GM19035 (cell line): ENCODE results near the gene SCFD2.

Experiments
- ATAC-seq: cut with Tn5 transposase; IDR thresholded peaks from one replicate; pipeline ENCODE4 v1.9.1; 2021; ENCODE audit not compliant: unreplicated experiment

The SCFD2 gene

GRCh38 chr4:52894443-52894842 is 471.4 kb downstream of the SCFD2 start:
- ATAC-seq = no peak

DNA sequence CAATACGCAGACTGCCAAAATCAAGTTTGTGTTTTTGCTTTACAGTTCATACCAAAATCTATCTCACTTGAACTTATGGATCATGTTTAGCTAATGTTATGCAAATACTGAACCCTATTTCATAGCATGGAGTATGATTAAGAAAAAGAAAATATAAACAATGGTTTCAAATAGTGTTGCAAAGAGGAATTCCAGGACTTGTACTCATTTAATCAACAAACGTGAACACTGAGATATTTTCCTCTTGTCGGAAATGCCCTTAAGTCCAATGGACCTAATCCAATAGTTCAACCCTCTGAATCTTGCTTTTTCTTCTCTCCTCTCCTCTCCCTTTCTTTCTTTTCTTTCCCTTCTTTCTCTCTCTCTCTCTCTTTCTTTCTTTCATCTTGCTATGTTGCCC is 473.0 kb downstream of the SCFD2 start:
- ATAC-seq = no peak

DNA sequence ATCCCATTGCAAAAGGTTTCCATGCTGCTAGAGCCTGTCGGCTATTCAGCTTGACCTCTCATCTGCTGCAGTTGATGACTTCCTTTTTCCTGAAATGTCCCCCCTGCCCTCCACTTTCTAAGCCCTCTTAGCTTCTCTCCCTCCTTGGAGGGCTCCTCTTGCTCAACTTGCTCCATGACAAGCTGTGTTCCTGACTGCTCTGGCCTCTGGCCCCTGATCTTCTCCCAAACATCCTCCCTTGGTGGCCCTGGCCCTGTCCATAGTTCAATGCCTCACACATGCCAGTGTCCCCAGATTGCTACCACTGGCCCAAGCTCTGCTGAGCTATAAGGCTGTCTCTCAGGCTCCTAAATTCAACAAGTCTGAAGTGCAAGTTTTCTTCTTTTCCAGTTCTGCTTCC is 474.1 kb downstream of the SCFD2 start:
- no peak for ATAC-seq

DNA sequence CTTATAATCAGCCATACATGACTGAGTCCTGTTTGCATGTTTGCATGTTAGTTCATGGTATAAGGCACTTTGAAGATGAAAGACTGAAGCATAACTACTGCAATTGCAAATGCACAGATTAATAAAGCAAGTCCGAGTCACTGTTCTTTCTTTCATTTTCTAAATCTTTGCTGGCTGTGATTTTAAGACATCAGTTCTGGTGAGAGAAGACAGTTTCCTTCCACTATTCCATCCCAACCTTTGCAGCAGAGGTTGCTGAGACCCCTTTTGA is 475.4 kb downstream of the SCFD2 start:
- no peak for ATAC-seq

GRCh38 chr4:52889778-52890520 is 475.9 kb downstream of the SCFD2 start:
- ATAC-seq = no peak

DNA sequence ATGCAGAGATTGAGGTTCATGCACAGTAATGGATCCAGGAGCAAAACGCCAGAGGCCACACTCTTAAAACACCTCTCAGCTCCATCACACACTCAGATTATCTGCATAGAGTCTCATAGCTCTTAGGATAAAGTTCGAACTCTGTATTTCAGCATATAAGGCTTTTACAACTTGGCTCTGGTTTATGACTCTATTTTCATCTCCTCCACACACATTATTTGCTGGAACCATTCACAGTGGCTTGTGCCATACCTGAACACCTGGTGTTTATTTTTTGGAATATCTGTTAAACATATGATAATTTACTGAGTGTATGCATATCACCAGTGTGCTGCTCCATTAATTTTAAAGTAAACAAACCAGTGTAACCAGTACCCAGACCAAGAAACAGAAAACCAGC is 476.5 kb downstream of the SCFD2 start:
- no peak for ATAC-seq

GRCh38 chr4:52884994-52885393 is 480.9 kb downstream of the SCFD2 start:
- no peak for ATAC-seq

DNA sequence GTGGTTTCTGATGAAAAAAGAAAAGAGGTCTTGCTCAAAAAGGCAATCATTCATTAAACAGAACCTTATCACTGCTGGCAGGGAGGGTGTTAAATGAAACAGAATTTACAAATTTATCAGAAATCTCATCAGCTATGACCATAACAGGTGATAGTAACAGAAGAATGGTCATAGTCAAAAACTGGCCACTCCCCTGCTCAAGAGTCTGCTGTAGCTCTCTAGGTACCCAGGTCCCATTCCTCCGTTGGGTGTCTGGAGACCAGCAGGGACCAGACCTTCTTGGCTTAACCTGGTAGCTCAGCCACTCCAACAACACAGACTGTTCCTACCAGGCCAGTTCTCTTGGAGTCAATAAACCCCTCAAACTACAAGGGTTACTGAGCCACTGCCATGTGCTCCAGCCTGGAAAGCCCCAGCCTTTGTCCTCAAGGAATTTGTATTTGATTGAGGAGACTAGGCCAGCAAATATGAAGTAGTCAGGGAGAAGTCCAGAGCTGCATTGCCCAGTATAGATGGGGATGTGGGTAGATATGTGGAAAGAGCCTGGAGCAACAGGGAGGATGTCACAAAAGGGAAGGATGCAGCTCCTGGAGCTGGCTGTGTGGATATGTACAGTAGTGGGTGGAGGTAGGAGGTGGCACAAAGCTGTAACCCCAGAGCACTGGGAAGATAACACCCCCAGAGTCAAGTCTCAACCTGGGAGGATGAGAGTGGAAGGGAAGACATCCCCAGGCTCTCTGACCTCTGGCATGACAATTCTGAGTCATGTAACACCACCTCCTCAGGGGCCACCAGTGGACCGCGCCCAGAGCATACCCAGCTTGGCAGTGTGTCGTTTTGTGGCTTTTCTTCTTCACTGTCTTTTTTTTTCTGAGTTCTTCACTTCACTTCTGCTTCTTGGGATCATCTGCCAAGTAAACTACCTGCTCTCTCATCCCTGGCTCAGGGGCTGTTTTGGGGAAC is 481.9 kb downstream of the SCFD2 start:
- no peak for ATAC-seq

DNA sequence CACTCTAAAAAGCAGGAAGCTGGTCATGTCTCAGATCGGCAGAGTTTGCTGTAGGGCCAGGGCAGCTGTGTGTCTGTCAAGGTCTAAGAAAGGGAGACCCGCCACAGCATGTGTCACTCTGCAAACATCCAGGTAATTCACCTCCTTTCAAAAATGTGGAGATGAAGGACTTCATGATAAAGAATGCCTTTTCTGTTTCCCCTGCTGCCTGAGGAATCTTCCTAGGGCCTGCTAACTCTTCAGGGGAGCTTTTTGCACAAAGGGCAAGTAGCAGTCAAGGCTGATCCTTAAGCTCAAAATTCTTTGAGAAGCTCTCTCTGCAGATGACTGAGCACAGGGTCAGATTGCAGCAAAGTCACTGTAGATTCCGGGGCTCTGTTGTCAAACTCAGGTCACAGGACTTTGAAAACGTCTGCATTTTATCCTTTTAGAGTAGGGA is 482.7 kb downstream of the SCFD2 start:
- no peak for ATAC-seq

DNA sequence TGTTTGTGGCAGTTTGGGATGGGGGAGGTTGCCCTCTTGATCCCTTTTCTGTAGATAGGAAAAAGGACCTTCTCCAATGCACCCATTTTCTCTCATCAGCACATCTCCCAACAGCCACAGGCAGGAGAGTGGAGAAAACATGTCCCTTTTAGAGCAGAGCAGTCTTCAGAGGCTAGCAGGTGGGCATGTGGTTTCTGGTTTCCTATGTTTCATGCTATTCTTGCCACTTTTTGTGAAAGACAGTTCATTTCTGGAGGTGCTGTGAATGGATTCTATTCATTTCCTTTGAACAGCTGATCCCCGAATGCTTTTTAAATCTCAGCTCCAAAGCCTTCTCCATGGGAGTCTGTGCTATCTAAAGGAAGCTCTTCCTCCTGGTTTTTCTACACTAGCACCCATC is 484.9 kb downstream of the SCFD2 start:
- no peak for ATAC-seq

DNA sequence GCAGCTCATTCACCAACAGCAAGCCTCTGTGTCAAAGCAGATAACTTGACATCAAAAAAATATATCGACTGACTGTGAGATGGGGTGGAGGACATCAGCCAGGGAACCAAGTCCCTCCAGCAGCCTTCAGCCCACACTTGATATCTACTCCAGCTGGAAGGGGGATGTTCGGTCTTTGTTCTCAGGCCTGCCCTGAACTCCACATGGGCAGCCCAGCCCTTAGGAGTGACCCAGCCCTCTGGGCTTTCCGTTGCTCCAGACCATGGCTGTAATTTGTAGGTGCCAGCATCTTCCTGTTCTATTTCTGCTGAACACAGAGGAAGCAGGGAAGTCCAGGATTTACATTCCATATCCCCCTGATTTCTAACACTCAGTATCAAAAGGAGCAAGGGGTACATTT is 486.4 kb downstream of the SCFD2 start:
- no peak for ATAC-seq

GRCh38 chr4:52877694-52878093 is 488.2 kb downstream of the SCFD2 start:
- ATAC-seq = no peak

- ATAC-seq = no peak
Measured at GRCh38 chr4:52877036-52877435, 488.8 kb downstream of the SCFD2 start.

DNA sequence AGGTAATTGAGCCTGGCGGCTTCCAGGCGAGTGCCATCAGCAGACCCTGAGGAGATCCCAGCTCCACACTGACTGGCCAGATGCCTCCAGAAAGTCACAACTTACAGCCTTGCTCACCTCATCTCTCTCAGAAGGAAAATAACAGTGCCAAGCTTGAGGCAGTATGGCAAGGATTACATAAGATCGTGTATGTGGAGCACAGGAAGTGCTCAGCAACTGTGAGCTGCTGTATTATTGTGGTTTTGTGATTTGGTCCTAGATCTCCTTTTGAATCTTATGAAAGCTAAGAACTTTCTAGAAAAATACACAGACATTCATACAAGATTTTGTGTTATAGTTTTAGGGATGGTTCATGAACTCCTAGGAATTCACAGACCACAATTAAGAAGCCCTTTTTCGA is 489.8 kb downstream of the SCFD2 start:
- ATAC-seq = no peak

DNA sequence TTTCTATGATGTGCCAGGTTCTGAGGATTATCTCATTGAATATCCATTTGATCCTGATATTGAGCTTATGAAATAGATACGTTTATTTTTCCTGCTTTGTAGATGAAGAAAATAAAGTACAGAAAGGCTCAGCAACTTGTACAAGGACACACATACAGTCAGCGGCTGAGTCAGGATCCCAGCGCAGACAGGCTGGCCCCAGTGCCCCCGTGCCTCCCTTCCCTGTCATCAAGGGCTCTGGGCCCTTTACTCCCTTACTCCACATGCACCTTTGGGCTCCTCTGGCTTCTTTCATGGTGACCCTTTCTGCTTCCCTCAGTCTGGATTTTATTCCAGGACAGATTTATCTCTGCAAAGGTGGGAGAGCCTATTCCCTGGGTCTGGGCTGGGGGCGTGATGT is 490.9 kb downstream of the SCFD2 start:
- ATAC-seq = no peak

- no peak for ATAC-seq
Measured at GRCh38 chr4:52873861-52874343, 492.0 kb downstream of the SCFD2 start.

DNA sequence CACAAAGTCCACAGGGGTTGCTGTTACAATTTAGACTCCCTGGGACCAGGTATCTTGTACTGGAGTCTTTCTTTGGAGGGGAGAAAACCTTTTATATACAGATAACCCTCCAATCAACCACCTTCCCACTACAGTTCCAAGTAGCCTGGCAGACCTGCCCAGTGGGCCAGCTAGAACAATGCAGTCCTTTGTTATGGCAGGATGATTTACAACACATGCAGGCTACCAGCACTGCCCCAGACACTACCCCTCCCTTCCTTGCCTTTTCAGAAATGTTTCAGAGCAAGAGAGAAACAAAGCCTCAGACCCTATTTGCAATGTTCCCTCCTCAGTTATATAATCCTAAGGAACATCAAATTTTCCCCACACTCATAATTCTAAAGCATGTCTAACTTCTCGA is 492.7 kb downstream of the SCFD2 start:
- no peak for ATAC-seq

DNA sequence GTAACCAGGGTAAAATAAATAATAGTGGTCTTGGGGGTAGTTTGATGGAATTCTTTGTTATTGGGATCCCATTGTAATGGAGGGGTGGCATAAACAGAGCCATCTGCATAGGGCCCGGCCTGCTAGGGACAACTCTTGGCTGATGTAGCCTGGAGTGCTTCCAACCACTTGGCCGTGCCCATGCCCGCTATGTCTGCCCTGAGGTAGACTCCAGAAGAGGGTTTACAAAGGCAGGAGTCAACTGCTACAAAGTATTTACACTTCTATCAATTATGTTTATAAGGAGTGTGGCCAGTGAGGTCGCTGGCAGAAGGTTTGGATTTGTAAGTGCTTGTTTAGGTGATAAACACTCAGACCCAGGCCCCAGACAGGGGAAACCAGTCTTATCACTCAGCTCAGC is 495.6 kb downstream of the SCFD2 start:
- ATAC-seq = no peak

GRCh38 chr4:52869656-52870055 is 496.2 kb downstream of the SCFD2 start:
- ATAC-seq = no peak

- ATAC-seq = no peak
Measured at GRCh38 chr4:52869196-52869595, 496.7 kb downstream of the SCFD2 start.

DNA sequence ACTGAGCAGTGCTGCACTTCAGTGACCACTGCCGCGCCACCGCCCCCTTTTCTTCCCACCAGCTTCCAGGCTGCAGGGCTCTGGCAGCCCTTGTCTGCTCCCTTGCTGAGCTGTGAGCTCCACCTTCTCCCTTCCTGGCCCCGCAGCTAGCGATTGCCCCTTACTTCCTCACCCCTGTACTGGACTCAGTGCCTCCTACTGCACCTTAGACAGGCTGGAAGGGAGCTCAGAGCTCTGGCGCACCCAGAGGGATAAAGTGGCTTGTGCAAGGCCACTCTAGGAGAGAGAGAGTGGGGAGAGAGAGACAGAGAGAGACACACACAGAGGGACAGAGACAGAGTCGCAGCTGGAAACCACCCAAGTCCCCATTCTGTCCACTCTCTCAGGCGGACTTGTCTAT is 497.7 kb downstream of the SCFD2 start:
- ATAC-seq = no peak

DNA sequence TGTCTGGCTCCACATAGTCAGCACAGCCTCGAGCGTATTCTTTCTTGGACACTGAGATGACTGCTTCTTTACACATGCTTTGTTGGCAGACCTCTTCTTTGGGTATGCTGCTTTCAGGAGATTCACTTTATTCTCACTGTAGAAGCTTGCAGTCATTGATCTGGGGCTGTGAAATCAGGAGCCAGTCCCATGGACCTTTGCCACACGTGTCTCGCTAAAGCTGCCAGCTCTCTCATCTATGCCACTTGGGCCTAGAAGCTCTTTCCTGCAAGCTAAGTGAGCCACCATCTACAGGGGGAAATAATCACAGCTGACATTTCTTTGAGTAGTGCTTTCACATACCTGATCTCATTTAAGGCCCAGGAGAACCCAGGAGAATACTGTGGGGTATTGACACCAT is 498.7 kb downstream of the SCFD2 start:
- no peak for ATAC-seq
